GM23338 (cell line): ENCODE measurements around the gene COPE. TPM values are rescaled to one million over a fixed set of nuclear protein-coding genes. Genes with fewer than 3 reads are reported as not detected.
"Not testable (repeated sequence)": the region's sequence is repeated elsewhere in the genome, so short reads cannot be mapped to it uniquely, and the experiment has no call there.

ENCODE experiments used
- ATAC-seq: fragments of 200-7000 bp; cut with Tn5 transposase; 3 replicates; pipeline ENCODE4 v1.9.1; 2020
- DNase-seq: peaks from one replicate; pipeline ENCODE4 v3.0.0-alpha.2; 2015; ENCODE audit warnings: low spot score
- H2AFZ ChIP-seq: fragments of 200-600 bp; sonication (generic); 2 replicates; pipeline ENCODE4 v1.8.0; 2016; ENCODE audit warnings: antibody characterized with exemption, mild to moderate bottlenecking, moderate library complexity
- H3F3A ChIP-seq: fragments of 200-600 bp; sonication (generic); replicated peaks from 2 replicates; pipeline ENCODE4 v1.8.0; 2017; ENCODE audit warnings: antibody characterized with exemption, mixed run types, low read depth
- H3K27ac ChIP-seq: fragments of 200-600 bp; sonication (generic); 2 replicates; pipeline ENCODE4 v1.6.1; 2016; ENCODE audit warnings: low read depth
- H3K27me3 ChIP-seq: fragments of 200-600 bp; sonication (generic); 2 replicates; pipeline ENCODE4 v1.8.0; 2016; ENCODE audit warnings: mild to moderate bottlenecking, mixed run types, moderate library complexity; ENCODE audit not compliant: insufficient read depth
- H3K36me3 ChIP-seq: fragments of 200-600 bp; sonication (generic); 2 replicates; pipeline ENCODE4 v1.8.0; 2016; ENCODE audit warnings: mild to moderate bottlenecking; ENCODE audit not compliant: insufficient read depth
- H3K4me1 ChIP-seq: fragments of 200-600 bp; sonication (generic); 2 replicates; pipeline ENCODE4 v1.8.0; 2016; ENCODE audit warnings: mild to moderate bottlenecking, moderate library complexity; ENCODE audit not compliant: insufficient read depth
- H3K4me2 ChIP-seq: fragments of 200-600 bp; sonication (generic); 2 replicates; pipeline ENCODE4 v1.7.1; 2017; ENCODE audit warnings: mixed run types
- H3K4me3 ChIP-seq: fragments of 200-600 bp; sonication (generic); 2 replicates; pipeline ENCODE4 v1.6.1; 2016; ENCODE audit warnings: mixed run types
- H3K79me2 ChIP-seq: fragments of 200-600 bp; sonication (generic); replicated peaks from 2 replicates; pipeline ENCODE4 v1.8.0; 2017; ENCODE audit warnings: mild to moderate bottlenecking; ENCODE audit not compliant: insufficient read depth
- H3K9me2 ChIP-seq: fragments of 200-600 bp; sonication (generic); 2 replicates; pipeline ENCODE4 v1.8.0; 2017; ENCODE audit not compliant: insufficient read depth
- H4K20me1 ChIP-seq: fragments of 200-600 bp; sonication (generic); replicated peaks from 2 replicates; pipeline ENCODE4 v1.8.0; 2017; ENCODE audit warnings: mild to moderate bottlenecking; ENCODE audit not compliant: insufficient read depth
- H3K27ac Mint-ChIP-seq: 2 replicates; pipeline ENCODE4 v1.8.0; 2020; ENCODE audit warnings: inconsistent platforms, mild to moderate bottlenecking, moderate library complexity, mixed read lengths
- H3K27me3 Mint-ChIP-seq: 3 replicates; pipeline ENCODE4 v1.8.0; 2022; ENCODE audit warnings: low read depth, mild to moderate bottlenecking, moderate library complexity, mixed read lengths, inconsistent platforms; ENCODE audit not compliant: insufficient read depth, poor library complexity
- H3K36me3 Mint-ChIP-seq: 3 replicates; pipeline ENCODE4 v1.8.0; 2021; ENCODE audit warnings: low read depth, mild to moderate bottlenecking, inconsistent platforms, moderate library complexity, mixed read lengths
- H3K4me1 Mint-ChIP-seq: 3 replicates; pipeline ENCODE4 v1.8.0; 2020; ENCODE audit warnings: mild to moderate bottlenecking, inconsistent platforms, mixed read lengths
- H3K4me3 Mint-ChIP-seq: 3 replicates; pipeline ENCODE4 v1.8.0; 2021; ENCODE audit warnings: moderate library complexity, mild to moderate bottlenecking, inconsistent platforms, mixed read lengths
- H3K9me3 Mint-ChIP-seq: 3 replicates; pipeline ENCODE4 v1.8.0; 2020; ENCODE audit warnings: moderate library complexity, mild to moderate bottlenecking, inconsistent platforms, mixed read lengths
- JUNB ChIP-seq: IDR thresholded peaks from one replicate; pipeline ENCODE4 v1.6.1; 2016; ENCODE audit warnings: antibody characterized with exemption; ENCODE audit not compliant: unreplicated experiment
- NANOG ChIP-seq: IDR thresholded peaks from 2 replicates; pipeline ENCODE4 v1.6.1; 2016; ENCODE audit warnings: antibody characterized with exemption, borderline replicate concordance
- REST ChIP-seq: IDR thresholded peaks from one replicate; pipeline ENCODE4 v1.6.1; 2018; ENCODE audit warnings: antibody characterized with exemption; ENCODE audit not compliant: unreplicated experiment
- ZNF114 ChIP-seq: fragments of 250-450 bp; sonication (Bioruptor Pico); IDR thresholded peaks from 2 replicates; pipeline ENCODE4 v1.5.0; 2020; ENCODE audit warnings: mild to moderate bottlenecking, moderate library complexity
- ZNF462 ChIP-seq: fragments of 250-450 bp; sonication (Bioruptor Pico); IDR thresholded peaks from 2 replicates; pipeline ENCODE4 v1.5.0; 2020; ENCODE audit warnings: mild to moderate bottlenecking, moderate library complexity
- polyA plus RNA-seq: library from polyadenylated mRNA; unstranded; fragments of >200 nt; fragmentation: Nextera tagmentation; extraction: Ambion mirVana; gene quantifications from 2 replicates; pipeline ENCODE4 v1.2.1, GENCODE V29; 2016
- total RNA-seq: library from RNA; depleted of rRNA; stranded (reverse); fragments of >200 nt; shearing (Covaris generic); gene quantifications from 2 replicates; pipeline ENCODE4 v1.2.3, GENCODE V29; 2014

COPE gene
- total and polyA plus RNA-seq, 2 experiments from 2014 or later = 263 TPM

GRCh38 chr19:18954094-18954493, 34.9 kb upstream of the COPE start (continued):
- TF ChIP-seq ZNF462 (CRISPR knock-in tag) (no peak), NANOG (no peak), REST (no peak), ZNF114 (CRISPR knock-in tag) (no peak), JUNB (no peak)

GRCh38 chr19:18952364-18953003, 33.3 kb upstream of the COPE start:
- not testable (repeated sequence) for H3K4me1 ChIP-seq, H3K27me3 ChIP-seq, H3K4me3 Mint-ChIP-seq, H2AFZ ChIP-seq, H3F3A ChIP-seq, H3K36me3 ChIP-seq, H3K9me2 ChIP-seq, H3K9me3 Mint-ChIP-seq, H3K27me3 Mint-ChIP-seq, DNase-seq, H3K27ac Mint-ChIP-seq, H3K36me3 Mint-ChIP-seq, H3K79me2 ChIP-seq, ATAC-seq, H3K4me1 Mint-ChIP-seq, H3K4me2 ChIP-seq, H3K4me3 ChIP-seq, H4K20me1 ChIP-seq, H3K27ac ChIP-seq
